Immature natural killer cell (primary cell): ENCODE data around the gene ZBTB45. TPM values are rescaled to one million over a fixed set of nuclear protein-coding genes. Genes with fewer than 3 reads are reported as not detected.
A peak's percentile ranks its signal among the peaks of the same experiment; 100 is the strongest.
"Not testable (repeated sequence)": the region's sequence is repeated elsewhere in the genome, so short reads cannot be mapped to it uniquely, and the experiment has no call there.

Experiments
- DNase-seq, 3 donors: peaks; one replicate each; pipeline ENCODE4 v3.0.0; 2022; ENCODE audit warnings: mixed read lengths in 1 of 3
- H3K27ac Mint-ChIP-seq, 6 donors: one replicate each; pipeline ENCODE4 v1.8.0; 2020; ENCODE audit warnings: mixed read lengths in 6 of 6, mild to moderate bottlenecking in 5 of 6, inconsistent platforms in 4 of 6, moderate library complexity in 3 of 6
- H3K27me3 Mint-ChIP-seq, 3 donors: one replicate each; pipeline ENCODE4 v1.8.0; 2020 to 2021; ENCODE audit warnings: low read depth in 3 of 3, mild to moderate bottlenecking in 3 of 3, mixed read lengths in 3 of 3, moderate library complexity in 3 of 3, inconsistent platforms in 1 of 3
- H3K36me3 Mint-ChIP-seq, 3 donors: one replicate each; pipeline ENCODE4 v1.8.0; 2020; ENCODE audit warnings: mixed read lengths in 3 of 3, inconsistent platforms in 2 of 3, mild to moderate bottlenecking in 2 of 3
- H3K4me1 Mint-ChIP-seq, 2 donors: one replicate each; pipeline ENCODE4 v1.8.0; 2020; ENCODE audit warnings: inconsistent platforms in 2 of 2, mild to moderate bottlenecking in 2 of 2, mixed read lengths in 2 of 2, moderate library complexity in 1 of 2
- H3K4me3 Mint-ChIP-seq, 5 donors: one replicate each; pipeline ENCODE4 v1.8.0; 2020; ENCODE audit warnings: mild to moderate bottlenecking in 5 of 5, mixed read lengths in 5 of 5, inconsistent platforms in 3 of 5, moderate library complexity in 3 of 5
- H3K9me3 Mint-ChIP-seq, 6 donors: one replicate each; pipeline ENCODE4 v1.8.0; 2020; ENCODE audit warnings: mild to moderate bottlenecking in 6 of 6, mixed read lengths in 6 of 6, inconsistent platforms in 4 of 6, moderate library complexity in 3 of 6
- polyA plus RNA-seq, 3 donors: library from polyadenylated mRNA; unstranded; fragments of 300-500 nt; fragmentation: Illumina TruSeq; gene quantifications; one replicate each; pipeline ENCODE4 v1.2.3, GENCODE V29; 2021

Gene ZBTB45
- polyA plus RNA-seq, 3 donors from 2014 or later, result 2.8 to 7.2 (median 3.4) TPM

GRCh38 chr19:58499021-58499927 lies 20.3 kb downstream of the ZBTB45 start:
- Mint-ChIP-seq H3K4me1 (peaks cover 15 to 21% of the 10 kb centered on the region in 2 donors), H3K4me3 (peak overlapping the region; percentile 89 to 96 (median 95)), H3K36me3 (no peaks in the 10 kb centered on the region), H3K27ac (peak overlapping the region; percentile 89 to 96 (median 94)), H3K9me3 (peaks cover 0 to 6% (median 1%) of the 10 kb centered on the region in 6 donors), H3K27me3 (peaks cover 7 to 12% (median 8%) of the 10 kb centered on the region in 3 donors)
- peak; percentile 91 to 94 (median 92) for DNase-seq

- Mint-ChIP-seq H3K27me3 (peaks cover 7 to 12% (median 8%) of the 10 kb centered on the region in 3 donors), H3K4me1 (peaks cover 15 to 21% of the 10 kb centered on the region in 2 donors), H3K36me3 (no peaks in the 10 kb centered on the region), H3K4me3 (peak overlapping the region; percentile 89 to 96 (median 95)), H3K9me3 (peaks cover 0 to 6% (median 1%) of the 10 kb centered on the region in 6 donors), H3K27ac (peak overlapping the region; percentile 89 to 96 (median 94))
- no peak for DNase-seq
Observed at GRCh38 chr19:58498316-58499020, 21.1 kb downstream of the ZBTB45 start.

DNA sequence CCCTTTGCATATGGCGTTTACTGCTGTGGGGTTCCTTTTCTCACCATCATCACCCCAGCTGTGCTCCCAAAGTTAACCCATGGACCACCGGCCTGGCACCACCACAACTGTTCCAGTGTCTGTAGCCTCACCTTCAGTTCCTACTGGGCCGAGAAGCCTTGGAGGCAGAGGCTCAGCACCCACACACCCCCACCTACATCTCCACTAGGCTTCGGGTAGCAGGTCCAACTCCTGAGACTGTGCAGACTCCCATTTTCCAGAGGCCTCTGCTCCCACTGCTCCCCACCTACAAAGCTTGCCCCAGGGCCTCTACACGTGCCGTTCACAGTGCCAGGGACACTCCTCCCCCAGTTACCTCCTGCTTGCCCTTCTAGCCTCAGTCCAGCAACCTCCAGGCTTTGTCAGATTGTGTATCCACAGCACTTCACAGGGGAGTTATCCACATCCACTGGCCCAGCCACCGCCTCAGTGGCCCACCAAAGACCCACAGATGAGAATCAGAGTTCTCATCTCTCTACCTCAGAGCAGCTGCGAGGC lies 21.9 kb downstream of the ZBTB45 start:
- Mint-ChIP-seq H3K27ac (peak overlapping the region in 1 of 6 donors; percentile 28), H3K9me3 (peaks cover 0 to 6% (median 1%) of the 10 kb centered on the region in 6 donors), H3K27me3 (peaks cover 7 to 12% (median 8%) of the 10 kb centered on the region in 3 donors), H3K4me3 (peak overlapping the region; percentile 29 to 89 (median 35)), H3K36me3 (no peaks in the 10 kb centered on the region), H3K4me1 (peaks cover 15 to 21% of the 10 kb centered on the region in 2 donors)
- no peak for DNase-seq

- Mint-ChIP-seq H3K4me3 (no peak overlapping the region), H3K27me3 (peaks cover 0 to 1% (median 0%) of the 10 kb centered on the region in 3 donors), H3K36me3 (no peaks in the 10 kb centered on the region), H3K9me3 (no peaks in the 10 kb centered on the region), H3K27ac (no peak overlapping the region), H3K4me1 (peaks cover 0 to 3% of the 10 kb centered on the region in 2 donors)
- no peak for DNase-seq
Observed at GRCh38 chr19:58492265-58492664, 27.3 kb downstream of the ZBTB45 start.

- Mint-ChIP-seq H3K4me1 (no peaks in the 10 kb centered on the region), H3K9me3 (no peaks in the 10 kb centered on the region), H3K4me3 (no peak overlapping the region), H3K36me3 (no peaks in the 10 kb centered on the region), H3K27ac (no peak overlapping the region), H3K27me3 (peaks cover 0 to 1% (median 0%) of the 10 kb centered on the region in 3 donors)
- no peak for DNase-seq
Observed at GRCh38 chr19:58491393-58491792, 28.2 kb downstream of the ZBTB45 start.

DNA sequence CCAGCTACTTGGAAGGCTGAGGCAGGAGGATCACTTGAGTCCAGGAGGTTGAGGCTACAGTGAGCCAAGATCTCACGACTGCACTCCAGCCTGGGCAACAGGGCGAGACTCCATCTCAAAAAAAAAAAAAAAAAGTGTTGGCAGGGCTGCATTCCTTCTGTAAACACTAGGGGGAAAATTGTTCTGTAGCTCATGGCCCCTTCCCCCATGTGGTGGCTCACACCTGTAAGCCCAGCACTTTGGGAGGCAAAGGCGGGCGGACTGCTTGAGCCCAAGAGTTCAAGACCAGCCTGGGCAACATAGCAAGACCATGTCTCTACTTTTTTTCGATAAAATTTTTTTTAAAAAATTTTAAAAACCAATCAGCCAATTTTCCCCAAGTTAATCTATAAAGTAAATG lies 35.3 kb downstream of the ZBTB45 start:
- H3K27ac Mint-ChIP-seq, H3K27me3 Mint-ChIP-seq, H3K36me3 Mint-ChIP-seq, DNase-seq, H3K9me3 Mint-ChIP-seq, H3K4me3 Mint-ChIP-seq, H3K4me1 Mint-ChIP-seq: not testable (repeated sequence)

GRCh38 chr19:58483776-58484175 lies 35.8 kb downstream of the ZBTB45 start:
- Mint-ChIP-seq H3K36me3 (peaks cover 0 to 3% (median 3%) of the 10 kb centered on the region in 3 donors), H3K27me3 (no peaks in the 10 kb centered on the region), H3K9me3 (no peaks in the 10 kb centered on the region), H3K4me1 (no peaks in the 10 kb centered on the region), H3K27ac (no peak overlapping the region), H3K4me3 (no peak overlapping the region)
- no peak for DNase-seq

- Mint-ChIP-seq H3K36me3 (peaks cover 0 to 3% (median 3%) of the 10 kb centered on the region in 3 donors), H3K9me3 (no peaks in the 10 kb centered on the region), H3K27me3 (no peaks in the 10 kb centered on the region), H3K4me3 (no peak overlapping the region), H3K4me1 (no peaks in the 10 kb centered on the region), H3K27ac (peak overlapping the region in 3 of 6 donors; percentile 16 to 67 (median 57))
- no peak for DNase-seq
Observed at GRCh38 chr19:58482372-58482771, 37.2 kb downstream of the ZBTB45 start.

GRCh38 chr19:58480831-58481230 lies 38.8 kb downstream of the ZBTB45 start:
- H3K27ac Mint-ChIP-seq, result no peak overlapping the region
- peaks cover 0 to 3% (median 3%) of the 10 kb centered on the region in 3 donors for H3K36me3 Mint-ChIP-seq
- no peaks in the 10 kb centered on the region for H3K9me3 Mint-ChIP-seq
- no peak overlapping the region for H3K4me3 Mint-ChIP-seq
- peaks cover 8 to 13% of the 10 kb centered on the region in 2 donors for H3K4me1 Mint-ChIP-seq
- H3K27me3 Mint-ChIP-seq, result peaks cover 2 to 11% (median 3%) of the 10 kb centered on the region in 3 donors
- DNase-seq, result no peak

GRCh38 chr19:58480481-58480830 lies 39.2 kb downstream of the ZBTB45 start:
- Mint-ChIP-seq H3K4me3 (no peak overlapping the region), H3K27me3 (peaks cover 2 to 11% (median 6%) of the 10 kb centered on the region in 3 donors), H3K9me3 (no peaks in the 10 kb centered on the region), H3K27ac (no peak overlapping the region), H3K36me3 (peaks cover 0 to 3% (median 3%) of the 10 kb centered on the region in 3 donors), H3K4me1 (peaks cover 11 to 17% of the 10 kb centered on the region in 2 donors)
- no peak for DNase-seq

DNA sequence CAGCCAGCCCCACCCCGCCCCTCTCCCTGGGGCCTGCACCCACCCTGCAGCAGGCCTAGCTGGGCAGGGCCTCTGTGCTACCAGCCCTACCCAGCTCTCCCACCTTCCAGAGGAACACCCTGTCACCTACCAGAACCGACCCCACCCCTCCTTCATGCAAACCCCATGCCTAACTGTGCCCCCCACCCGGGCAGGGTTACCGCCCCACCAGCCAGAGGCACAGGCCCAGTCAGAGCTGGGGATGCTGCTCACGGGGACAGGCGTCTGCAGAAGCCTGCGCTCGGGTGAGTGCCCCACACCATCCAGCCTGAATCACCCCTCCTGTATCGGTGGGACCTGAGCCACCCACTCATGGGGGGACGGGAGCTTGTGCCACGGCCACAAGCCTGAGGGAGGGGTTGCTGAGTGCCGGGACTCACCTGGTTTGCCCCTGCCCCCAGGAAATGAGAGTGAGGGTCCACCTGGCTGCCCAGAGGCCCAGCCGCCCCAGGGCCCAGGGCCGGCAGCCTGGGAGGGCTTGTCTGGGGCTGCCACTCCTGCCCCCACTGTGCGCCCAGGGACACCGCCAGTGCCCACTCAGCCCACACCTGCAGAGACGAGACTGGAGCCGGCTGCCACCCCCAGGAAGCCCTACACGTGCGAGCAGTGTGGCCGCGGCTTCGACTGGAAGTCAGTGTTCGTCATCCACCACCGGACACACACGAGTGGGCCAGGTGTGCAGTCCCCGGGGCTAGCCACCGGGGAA lies 39.7 kb downstream of the ZBTB45 start:
- no peak for DNase-seq
- Mint-ChIP-seq H3K9me3 (no peaks in the 10 kb centered on the region), H3K36me3 (peaks cover 0 to 3% (median 3%) of the 10 kb centered on the region in 3 donors), H3K4me3 (no peak overlapping the region), H3K4me1 (peaks cover 17 to 22% of the 10 kb centered on the region in 2 donors), H3K27ac (no peak overlapping the region), H3K27me3 (peaks cover 2 to 11% (median 6%) of the 10 kb centered on the region in 3 donors)

- no peak overlapping the region for H3K27ac Mint-ChIP-seq
- H3K27me3 Mint-ChIP-seq, result peaks cover 2 to 11% (median 6%) of the 10 kb centered on the region in 3 donors
- H3K36me3 Mint-ChIP-seq, result peaks cover 0 to 3% (median 3%) of the 10 kb centered on the region in 3 donors
- H3K9me3 Mint-ChIP-seq, result no peaks in the 10 kb centered on the region
- no peak overlapping the region for H3K4me3 Mint-ChIP-seq
- no peak for DNase-seq
- peaks cover 21 to 28% of the 10 kb centered on the region in 2 donors for H3K4me1 Mint-ChIP-seq
Observed at GRCh38 chr19:58479303-58479702, 40.3 kb downstream of the ZBTB45 start.

DNA sequence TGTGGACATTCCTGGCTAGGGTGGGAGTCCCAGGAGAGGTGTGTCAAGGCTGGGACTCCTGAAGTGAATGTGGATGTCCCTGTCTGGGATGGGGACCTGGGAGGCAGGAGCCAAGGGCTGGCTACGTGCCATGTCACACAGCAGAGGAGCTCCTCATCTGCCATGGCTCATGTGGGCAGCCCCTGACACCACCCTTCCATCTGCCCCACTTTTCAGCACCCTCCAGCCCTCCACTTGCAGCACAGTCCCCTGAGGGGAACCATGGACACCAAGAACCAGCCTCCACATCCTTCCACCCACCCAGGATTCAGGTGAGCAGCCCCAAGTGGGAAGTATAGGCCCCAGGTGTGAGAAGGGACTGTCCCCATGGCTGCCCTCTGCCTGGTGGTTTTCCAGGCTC lies 41.7 kb downstream of the ZBTB45 start:
- peaks cover 22 to 33% of the 10 kb centered on the region in 2 donors for H3K4me1 Mint-ChIP-seq
- H3K4me3 Mint-ChIP-seq, result peak overlapping the region in 1 of 5 donors; percentile 27
- no peak for DNase-seq
- H3K9me3 Mint-ChIP-seq, result no peaks in the 10 kb centered on the region
- H3K27ac Mint-ChIP-seq, result peak overlapping the region in 2 of 6 donors; percentile 28 to 64
- H3K27me3 Mint-ChIP-seq, result peaks cover 2 to 11% (median 6%) of the 10 kb centered on the region in 3 donors
- peaks cover 0 to 3% (median 3%) of the 10 kb centered on the region in 3 donors for H3K36me3 Mint-ChIP-seq
